Measurements from ENCODE around the gene IRF6.

The IRF6 gene

GRCh38 chr1:209767096-209767495 lies 38.8 kb downstream of the IRF6 start:
- DNase-seq (ENCODE audit: extremely low read depth, insufficient read length) = no peak
- Histone ChIP-seq H3K4me3 (replicated peaks; ENCODE audit: low read depth, low read length) (no peak overlapping the region), H3K36me3 (ENCODE audit: control insufficient read depth, insufficient read depth, low read length) (peaks cover 12% of the 10 kb centered on the region), H3K27me3 (replicated peaks; ENCODE audit: control insufficient read depth, insufficient read depth, low read length) (no peaks in the 10 kb centered on the region)
- no peak for TF ChIP-seq CTCF (IDR thresholded peaks at IDR 0.05; ENCODE audit: insufficient read depth, low read length, poor library complexity, severe bottlenecking)

- Histone ChIP-seq H3K27me3 (replicated peaks; ENCODE audit: control insufficient read depth, insufficient read depth, low read length) (no peaks in the 10 kb centered on the region), H3K4me3 (replicated peaks; ENCODE audit: low read depth, low read length) (no peak overlapping the region), H3K36me3 (ENCODE audit: control insufficient read depth, insufficient read depth, low read length) (peaks cover 15% of the 10 kb centered on the region)
- no peak for TF ChIP-seq CTCF (IDR thresholded peaks at IDR 0.05; ENCODE audit: insufficient read depth, low read length, poor library complexity, severe bottlenecking)
- DNase-seq (ENCODE audit: extremely low read depth, insufficient read length) = no peak
These were observed 39.9 kb downstream of the IRF6 start for GRCh38 chr1:209766051-209766450.

GRCh38 chr1:209761011-209761635 lies 44.8 kb downstream of the IRF6 start:
- DNase-seq (ENCODE audit: extremely low read depth, insufficient read length) = no peak
- H3K27me3 ChIP-seq (replicated peaks; ENCODE audit: control insufficient read depth, insufficient read depth, low read length) = no peaks in the 10 kb centered on the region
- TF ChIP-seq CTCF (IDR thresholded peaks at IDR 0.05; ENCODE audit: insufficient read depth, low read length, poor library complexity, severe bottlenecking) = no peak
- H3K4me3 ChIP-seq (replicated peaks; ENCODE audit: low read depth, low read length) = no peak overlapping the region
- peaks cover 27% of the 10 kb centered on the region for H3K36me3 ChIP-seq (ENCODE audit: control insufficient read depth, insufficient read depth, low read length)

- Histone ChIP-seq H3K4me3 (replicated peaks; ENCODE audit: low read depth, low read length) (no peak overlapping the region), H3K36me3 (ENCODE audit: control insufficient read depth, insufficient read depth, low read length) (peaks cover 27% of the 10 kb centered on the region), H3K27me3 (replicated peaks; ENCODE audit: control insufficient read depth, insufficient read depth, low read length) (no peaks in the 10 kb centered on the region)
- DNase-seq (ENCODE audit: extremely low read depth, insufficient read length) = no peak
- TF ChIP-seq CTCF (IDR thresholded peaks at IDR 0.05; ENCODE audit: insufficient read depth, low read length, poor library complexity, severe bottlenecking) = no peak
These were observed 46.0 kb downstream of the IRF6 start for GRCh38 chr1:209759829-209760359.

GRCh38 chr1:209758400-209758799 lies 47.5 kb downstream of the IRF6 start:
- peaks cover 27% of the 10 kb centered on the region for H3K36me3 ChIP-seq (ENCODE audit: control insufficient read depth, insufficient read depth, low read length)
- no peak for DNase-seq (ENCODE audit: extremely low read depth, insufficient read length)
- no peak for TF ChIP-seq CTCF (IDR thresholded peaks at IDR 0.05; ENCODE audit: insufficient read depth, low read length, poor library complexity, severe bottlenecking)
- H3K4me3 ChIP-seq (replicated peaks; ENCODE audit: low read depth, low read length) = peak overlapping the region; percentile 70; the same call in 1 of the 2 replicates
- H3K27me3 ChIP-seq (replicated peaks; ENCODE audit: control insufficient read depth, insufficient read depth, low read length) = no peaks in the 10 kb centered on the region

All from GM06990 (cell line).